ENCODE results near the gene PEX11B.

DNA sequence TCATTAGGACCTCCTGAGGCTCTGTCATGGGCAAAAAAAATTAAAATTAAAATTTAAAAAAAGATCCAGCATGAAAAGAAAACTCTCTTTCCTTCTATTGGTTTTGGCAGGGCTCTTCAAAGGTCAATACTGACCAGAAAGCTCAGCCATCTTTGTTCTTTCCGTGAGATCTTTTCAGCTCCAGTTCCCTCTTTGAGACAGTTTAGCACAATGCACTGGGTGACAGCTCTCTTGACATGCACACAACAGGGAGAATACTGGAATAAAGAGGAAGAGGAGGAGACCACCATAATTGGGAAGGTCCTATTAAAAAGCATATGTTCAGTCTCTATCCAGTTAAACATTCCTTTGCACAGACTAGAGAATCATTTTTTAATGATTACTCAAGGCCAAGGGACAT, 33.0 kb upstream of the PEX11B start:
- TF ChIP-seq POLR2A (IDR thresholded peaks at IDR 0.05), result no peak
- TF ChIP-seq, protein P1, sequence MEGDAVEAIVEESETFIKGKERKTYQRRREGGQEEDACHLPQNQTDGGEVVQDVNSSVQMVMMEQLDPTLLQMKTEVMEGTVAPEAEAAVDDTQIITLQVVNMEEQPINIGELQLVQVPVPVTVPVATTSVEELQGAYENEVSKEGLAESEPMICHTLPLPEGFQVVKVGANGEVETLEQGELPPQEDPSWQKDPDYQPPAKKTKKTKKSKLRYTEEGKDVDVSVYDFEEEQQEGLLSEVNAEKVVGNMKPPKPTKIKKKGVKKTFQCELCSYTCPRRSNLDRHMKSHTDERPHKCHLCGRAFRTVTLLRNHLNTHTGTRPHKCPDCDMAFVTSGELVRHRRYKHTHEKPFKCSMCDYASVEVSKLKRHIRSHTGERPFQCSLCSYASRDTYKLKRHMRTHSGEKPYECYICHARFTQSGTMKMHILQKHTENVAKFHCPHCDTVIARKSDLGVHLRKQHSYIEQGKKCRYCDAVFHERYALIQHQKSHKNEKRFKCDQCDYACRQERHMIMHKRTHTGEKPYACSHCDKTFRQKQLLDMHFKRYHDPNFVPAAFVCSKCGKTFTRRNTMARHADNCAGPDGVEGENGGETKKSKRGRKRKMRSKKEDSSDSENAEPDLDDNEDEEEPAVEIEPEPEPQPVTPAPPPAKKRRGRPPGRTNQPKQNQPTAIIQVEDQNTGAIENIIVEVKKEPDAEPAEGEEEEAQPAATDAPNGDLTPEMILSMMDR (IDR thresholded peaks at IDR 0.05), result no peak
